Testis (tissue), 2 donors: ENCODE results near the gene ATRIP.

Experiments used
- POLR2A ChIP-seq: fragments of 450-650 bp; IDR thresholded peaks from one replicate; pipeline ENCODE4 v1.6.1; 2017; ENCODE audit warnings: antibody characterized with exemption, mild to moderate bottlenecking, moderate library complexity
- TF ChIP-seq, protein P1 (sequence below), 3 experiments: fragments of 450-650 bp in 2 of 3; fragments of 200-600 bp in 1 of 3; sonication (generic) in 1 of 3; IDR thresholded peaks; one replicate each; pipeline ENCODE4 v1.5.1; 2016 to 2019; ENCODE audit warnings: antibody characterized with exemption in 3 of 3, mild to moderate bottlenecking in 2 of 3, moderate library complexity in 1 of 3

DNA sequence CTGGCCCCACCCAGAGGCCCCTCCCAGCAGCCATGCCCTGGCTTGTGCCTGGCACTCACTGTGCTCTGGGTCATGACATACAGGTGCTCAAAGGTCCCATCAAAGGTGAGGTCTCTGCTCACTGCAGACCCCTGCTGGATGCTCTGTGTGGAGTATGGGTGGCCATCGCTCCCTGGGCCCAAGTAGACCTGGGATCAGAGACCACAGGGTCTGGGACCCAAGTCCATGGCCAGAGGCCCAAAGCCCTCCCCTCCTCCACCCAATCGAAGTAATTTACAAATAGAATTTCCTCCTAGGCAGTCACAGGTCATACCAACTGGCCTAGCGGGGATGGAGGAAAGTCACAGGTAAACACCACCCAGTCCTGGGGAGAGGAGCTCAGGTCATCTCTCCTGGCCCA lies 24.3 kb upstream of the ATRIP start:
- TF ChIP-seq, protein P1, sequence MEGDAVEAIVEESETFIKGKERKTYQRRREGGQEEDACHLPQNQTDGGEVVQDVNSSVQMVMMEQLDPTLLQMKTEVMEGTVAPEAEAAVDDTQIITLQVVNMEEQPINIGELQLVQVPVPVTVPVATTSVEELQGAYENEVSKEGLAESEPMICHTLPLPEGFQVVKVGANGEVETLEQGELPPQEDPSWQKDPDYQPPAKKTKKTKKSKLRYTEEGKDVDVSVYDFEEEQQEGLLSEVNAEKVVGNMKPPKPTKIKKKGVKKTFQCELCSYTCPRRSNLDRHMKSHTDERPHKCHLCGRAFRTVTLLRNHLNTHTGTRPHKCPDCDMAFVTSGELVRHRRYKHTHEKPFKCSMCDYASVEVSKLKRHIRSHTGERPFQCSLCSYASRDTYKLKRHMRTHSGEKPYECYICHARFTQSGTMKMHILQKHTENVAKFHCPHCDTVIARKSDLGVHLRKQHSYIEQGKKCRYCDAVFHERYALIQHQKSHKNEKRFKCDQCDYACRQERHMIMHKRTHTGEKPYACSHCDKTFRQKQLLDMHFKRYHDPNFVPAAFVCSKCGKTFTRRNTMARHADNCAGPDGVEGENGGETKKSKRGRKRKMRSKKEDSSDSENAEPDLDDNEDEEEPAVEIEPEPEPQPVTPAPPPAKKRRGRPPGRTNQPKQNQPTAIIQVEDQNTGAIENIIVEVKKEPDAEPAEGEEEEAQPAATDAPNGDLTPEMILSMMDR (IDR thresholded peaks at IDR 0.05) = no peak
- no peak for TF ChIP-seq POLR2A
